SIG-M5 treated with dmso at 0.1 percent for 504 hours (cell line): ENCODE results near the gene TUBB4B.
"Not testable (repeated sequence)": the region's sequence is repeated elsewhere in the genome, so short reads cannot be mapped to it uniquely, and the experiment has no call there.

Source experiments
- DNase-seq: peaks from one replicate; lab custom pipeline; 2025; ENCODE audit not compliant: unreplicated experiment; lab: John Stamatoyannopoulos, UW

Gene TUBB4B

GRCh38 chr9:137236238-137236935 lies 4.7 kb upstream of the TUBB4B start:
- peak; percentile 71 for DNase-seq

GRCh38 chr9:137236936-137237421 lies 4.1 kb upstream of the TUBB4B start:
- no peak for DNase-seq

- DNase-seq: no peak
These were observed 3.0 kb upstream of the TUBB4B start for GRCh38 chr9:137237759-137238726.

- DNase-seq: not testable (repeated sequence)
These were observed 1.4 kb upstream of the TUBB4B start for GRCh38 chr9:137239541-137240200.

- peak; percentile 54 for DNase-seq
These were observed 708 bp upstream of the TUBB4B start for GRCh38 chr9:137240318-137240840.

- no peak for DNase-seq
These were observed 592 bp downstream of the TUBB4B start for GRCh38 chr9:137241490-137242268.

GRCh38 chr9:137242269-137243203 lies 1.4 kb downstream of the TUBB4B start:
- DNase-seq: no peak

GRCh38 chr9:137243266-137243625 lies 2.2 kb downstream of the TUBB4B start:
- not testable (repeated sequence) for DNase-seq

GRCh38 chr9:137243626-137244485 lies 2.8 kb downstream of the TUBB4B start:
- no peak for DNase-seq

- DNase-seq: no peak
These were observed 3.7 kb downstream of the TUBB4B start for GRCh38 chr9:137244486-137245449.

- DNase-seq: no peak
These were observed 4.6 kb downstream of the TUBB4B start for GRCh38 chr9:137245450-137246421.

GRCh38 chr9:137247135-137247915 lies 6.2 kb downstream of the TUBB4B start:
- no peak for DNase-seq

- DNase-seq: no peak
These were observed 6.8 kb downstream of the TUBB4B start for GRCh38 chr9:137247916-137248175.

- no peak for DNase-seq
These were observed 9.5 kb downstream of the TUBB4B start for GRCh38 chr9:137250329-137251193.

GRCh38 chr9:137251194-137251461 lies 10.0 kb downstream of the TUBB4B start, which contains the start of gene STPG3:
Gene STPG3 (plus strand): TSS chr9:137251286. CDS start chr9:137251287, 1 bp downstream.
- no peak for DNase-seq
